Caco-2 (cell line): ENCODE results near the gene TRAFD1. TPM values are rescaled to one million over a fixed set of nuclear protein-coding genes. Genes with fewer than 3 reads are reported as not detected.

Source experiments
- BruUV-seq: library from RNA; stranded (reverse); fragments of 400-500 nt; replicated peaks from 2 replicates; lab custom pipeline; 2021; lab: Mats Ljungman, UMichigan
- CTCF ChIA-PET: fragments of 300-600 bp; sonication (Branson Sonifier 250); formaldehyde crosslinking; loops from one replicate; lab custom pipeline; 2022; ENCODE audit warnings: antibody characterized with exemption; lab: Charles Lee
- POLR2A ChIA-PET: fragments of 300-600 bp; sonication (Branson Sonifier 250); formaldehyde crosslinking; loops from one replicate; lab custom pipeline; 2022; ENCODE audit warnings: antibody characterized with exemption; lab: Charles Lee
- DNase-seq, 2 experiments: peaks; one replicate each; pipeline versions ENCODE4 v3.0.0 to v3.0.0-alpha.2; 2020 to 2022
- H3K27me3 ChIP-seq: replicated peaks from 2 replicates; pipeline ENCODE4 v1.6.0; 2011; ENCODE audit warnings: low read length; ENCODE audit not compliant: control insufficient read depth, insufficient read depth
- H3K36me3 ChIP-seq: 2 replicates; pipeline ENCODE4 v1.5.1; 2011; ENCODE audit warnings: low read length; ENCODE audit not compliant: control insufficient read depth, insufficient read depth
- H3K4me1 ChIP-seq: fragments of 250-450 bp; sonication (Bioruptor Pico); 2 replicates; pipeline ENCODE4 v1.5.1; 2020; ENCODE audit warnings: mild to moderate bottlenecking
- H3K4me3 ChIP-seq: 2 replicates; pipeline ENCODE4 v1.5.1; 2011; ENCODE audit warnings: low read depth, mild to moderate bottlenecking, control low read depth, low read length
- H3K9me3 ChIP-seq: fragments of 250-450 bp; sonication (Bioruptor Pico); 2 replicates; pipeline ENCODE4 v1.5.1; 2020; ENCODE audit warnings: mild to moderate bottlenecking, moderate library complexity
- H3K27ac Mint-ChIP-seq: one replicate; pipeline ENCODE4 v1.8.0; 2022; ENCODE audit warnings: mixed read lengths; ENCODE audit not compliant: unreplicated experiment
- H3K27me3 Mint-ChIP-seq: one replicate; pipeline ENCODE4 v1.8.0; 2022; ENCODE audit warnings: mixed read lengths; ENCODE audit not compliant: insufficient read depth, unreplicated experiment
- H3K36me3 Mint-ChIP-seq: one replicate; pipeline ENCODE4 v1.8.0; 2022; ENCODE audit warnings: mild to moderate bottlenecking, mixed read lengths; ENCODE audit not compliant: insufficient read depth, unreplicated experiment
- H3K4me1 Mint-ChIP-seq: one replicate; pipeline ENCODE4 v1.8.0; 2022; ENCODE audit warnings: low read depth, mixed read lengths; ENCODE audit not compliant: unreplicated experiment
- H3K4me3 Mint-ChIP-seq: one replicate; pipeline ENCODE4 v1.8.0; 2022; ENCODE audit warnings: mild to moderate bottlenecking, moderate library complexity, mixed read lengths; ENCODE audit not compliant: unreplicated experiment
- H3K9me3 Mint-ChIP-seq: one replicate; pipeline ENCODE4 v1.8.0; 2022; ENCODE audit warnings: mixed read lengths; ENCODE audit not compliant: unreplicated experiment
- CTCF ChIP-seq, 2 experiments: fragments of 200-600 bp in 1 of 2; IDR thresholded peaks; 1 replicate in 1 of 2; 2 replicates in 1 of 2; pipeline versions ENCODE4 v1.5.1 to v1.8.0; 2011 to 2022; ENCODE audit warnings: antibody characterized with exemption in 1 of 2, control low read depth in 1 of 2, inconsistent platforms in 1 of 2, low read depth in 1 of 2, low read length in 1 of 2, mild to moderate bottlenecking in 1 of 2, moderate library complexity in 1 of 2; ENCODE audit not compliant: insufficient read depth in 1 of 2, severe bottlenecking in 1 of 2, unreplicated experiment in 1 of 2
- intact Hi-C: fragments of 100-400 bp; cut with micrococcal nuclease; formaldehyde crosslinking; loops from one replicate; pipeline ENCODE4 v1.10.0; 2022; ENCODE audit not compliant: unreplicated experiment
- total RNA-seq: library from RNA; stranded (reverse); gene quantifications from 2 replicates; pipeline ENCODE4 v1.2.3, GENCODE V29; 2022

TRAFD1 gene
- total RNA-seq, 1 experiment from 2014 or later, result 25.5 TPM

- Histone ChIP-seq H3K4me3 (no peak overlapping the region), H3K27me3 (no peaks in the 10 kb centered on the region), H3K4me1 (no peaks in the 10 kb centered on the region), H3K36me3 (peaks cover 1% of the 10 kb centered on the region; the same call in 1 of the 2 replicates), H3K9me3 (no peaks in the 10 kb centered on the region)
- no peaks in the 10 kb centered on the region for H3K4me1 Mint-ChIP-seq
- ChIA-PET POLR2A (no interaction called here), CTCF (no interaction called here)
- peaks cover 87% of the 10 kb centered on the region for H3K36me3 Mint-ChIP-seq
- no peak for TF ChIP-seq CTCF (IDR thresholded peaks at IDR 0.05; ENCODE audit: insufficient read depth in 1 of 2, low read depth in 1 of 2, low read length in 1 of 2, severe bottlenecking in 1 of 2, unreplicated experiment in 1 of 2)
- no peak overlapping the region for H3K4me3 Mint-ChIP-seq
- H3K9me3 Mint-ChIP-seq, result no peaks in the 10 kb centered on the region
- no peak overlapping the region for H3K27ac Mint-ChIP-seq
- intact Hi-C loops, result no loop called here
- H3K27me3 Mint-ChIP-seq, result no peaks in the 10 kb centered on the region
- BruUV-seq, result no TSS peak
- no peak for DNase-seq
Observed at GRCh38 chr12:112087851-112088250, 37.5 kb upstream of the TRAFD1 start.

GRCh38 chr12:112091563-112091962 is 33.8 kb upstream of the TRAFD1 start:
- H3K36me3 Mint-ChIP-seq, result peaks cover 68% of the 10 kb centered on the region

GRCh38 chr12:112096070-112096469 is 29.3 kb upstream of the TRAFD1 start:
- intact Hi-C loops, result no loop called here
- TF ChIP-seq CTCF (IDR thresholded peaks at IDR 0.05; ENCODE audit: insufficient read depth in 1 of 2, low read depth in 1 of 2, low read length in 1 of 2, severe bottlenecking in 1 of 2, unreplicated experiment in 1 of 2), result no peak
- DNase-seq, result no peak
- H3K27me3 Mint-ChIP-seq, result no peaks in the 10 kb centered on the region
- H3K27me3 ChIP-seq, result no peaks in the 10 kb centered on the region
- no peak overlapping the region for H3K4me3 ChIP-seq
- POLR2A ChIA-PET, result no interaction called here
- no TSS peak for BruUV-seq
- peaks cover 69% of the 10 kb centered on the region for H3K36me3 Mint-ChIP-seq
- no peaks in the 10 kb centered on the region for H3K4me1 Mint-ChIP-seq
- H3K9me3 ChIP-seq, result no peaks in the 10 kb centered on the region
- CTCF ChIA-PET, result no interaction called here
- no peak overlapping the region for H3K4me3 Mint-ChIP-seq
- H3K27ac Mint-ChIP-seq, result no peak overlapping the region
- no peaks in the 10 kb centered on the region; the same call in 1 of the 2 replicates for H3K36me3 ChIP-seq
- H3K9me3 Mint-ChIP-seq, result no peaks in the 10 kb centered on the region
- H3K4me1 ChIP-seq, result no peaks in the 10 kb centered on the region; the same call in 1 of the 2 replicates

More at GRCh38 chr12:112091563-112091962, 33.8 kb upstream of the TRAFD1 start:
- no peaks in the 10 kb centered on the region for H3K9me3 Mint-ChIP-seq
- intact Hi-C loops, result no loop called here
- no peak overlapping the region for H3K4me3 ChIP-seq
- no peaks in the 10 kb centered on the region for H3K4me1 Mint-ChIP-seq
- no peaks in the 10 kb centered on the region for H3K27me3 Mint-ChIP-seq
- no peaks in the 10 kb centered on the region for H3K4me1 ChIP-seq
- no peaks in the 10 kb centered on the region for H3K9me3 ChIP-seq
- POLR2A ChIA-PET, result no interaction called here
- no peaks in the 10 kb centered on the region for H3K27me3 ChIP-seq
- no peak overlapping the region for H3K4me3 Mint-ChIP-seq
- H3K27ac Mint-ChIP-seq, result no peak overlapping the region
- no peak for DNase-seq
- TF ChIP-seq CTCF (IDR thresholded peaks at IDR 0.05; ENCODE audit: insufficient read depth in 1 of 2, low read depth in 1 of 2, low read length in 1 of 2, severe bottlenecking in 1 of 2, unreplicated experiment in 1 of 2), result no peak
- CTCF ChIA-PET, result no interaction called here
- BruUV-seq, result no TSS peak
- no peaks in the 10 kb centered on the region for H3K36me3 ChIP-seq
